ENCODE measurements around the gene HSD17B13. TPM values are rescaled to one million over a fixed set of nuclear protein-coding genes. Genes with fewer than 3 reads are reported as not detected.
A peak's percentile ranks its signal among the peaks of the same experiment; 100 is the strongest.

HSD17B13 gene
- total RNA-seq (1 to 10 TPM in 2 of 4 donors, under 1 TPM in 2; 0.27 to 1.8 (median 0.91) TPM), polyA plus RNA-seq (under 1 TPM in 2 of 3 donors, not detected in 1; 0.13 to 0.60 TPM)

GRCh38 chr4:87322754-87323153, at the start of gene HSD17B13:
TSS of gene HSD17B13 (minus strand) at chr4:87322882. CDS start at chr4:87322841, 41 bp downstream.
- 63 to 76% methylated on average over 2 of the region's 2 CpGs for WGBS, 2 donors
- intact Hi-C loops (cut with DNase I), result no loop called here

GRCh38 chr4:87370068-87370467, 47.4 kb upstream of the HSD17B13 start:
- WGBS, 2 donors, result 81 to 86% methylated on average over 2 of the region's 2 CpGs
- Histone ChIP-seq H3K4me1 (no peaks in the 10 kb centered on the region), H3K27me3 (no peaks in the 10 kb centered on the region)

More at GRCh38 chr4:87322754-87323153, at the start of gene HSD17B13:
- DNase-seq, result no peak
- peaks cover 0 to 18% (median 13%) of the 10 kb centered on the region in 4 donors for H3K4me1 ChIP-seq
- H3K27me3 ChIP-seq, result no peaks in the 10 kb centered on the region
- H3K27ac ChIP-seq, result peak within 1 kb of the TSS in 2 of 4 donors; percentile 9 to 38
- no peak within 1 kb of the TSS for H3K4me3 ChIP-seq
- no peaks in the 10 kb centered on the region for H3K9me3 ChIP-seq
- H3K36me3 ChIP-seq, result no peaks in the 10 kb centered on the region
- TF ChIP-seq EP300 (IDR thresholded peaks at IDR 0.05) (no peak), CTCF (IDR thresholded peaks at IDR 0.05) (no peak), POLR2A (IDR thresholded peaks at IDR 0.05) (no peak), POLR2AphosphoS5 (IDR thresholded peaks at IDR 0.05) (no peak)

GRCh38 chr4:87366521-87367162, 44.0 kb upstream of the HSD17B13 start:
- H3K9me3 ChIP-seq, result no peaks in the 10 kb centered on the region
- H3K4me1 ChIP-seq, result no peaks in the 10 kb centered on the region
- no peak overlapping the region for H3K27ac ChIP-seq
- H3K36me3 ChIP-seq, result peaks cover 10 to 88% (median 28%) of the 10 kb centered on the region in 4 donors
- no peak for TF ChIP-seq CTCF (IDR thresholded peaks at IDR 0.05)
- WGBS, 2 donors, result 50 to 69% methylated on average over 2 of the region's 2 CpGs
- intact Hi-C loops (cut with DNase I), result no loop called here
- DNase-seq, result no peak
- H3K27me3 ChIP-seq, result no peaks in the 10 kb centered on the region
- no peak overlapping the region for H3K4me3 ChIP-seq

More at GRCh38 chr4:87370068-87370467, 47.4 kb upstream of the HSD17B13 start:
- TF ChIP-seq CTCF (IDR thresholded peaks at IDR 0.05) (no peak), POLR2AphosphoS5 (IDR thresholded peaks at IDR 0.05) (no peak), POLR2A (IDR thresholded peaks at IDR 0.05) (no peak), EP300 (IDR thresholded peaks at IDR 0.05) (no peak)
- Histone ChIP-seq H3K9me3 (no peaks in the 10 kb centered on the region), H3K27ac (no peak overlapping the region), H3K36me3 (peaks cover 10 to 90% (median 33%) of the 10 kb centered on the region in 4 donors), H3K4me3 (no peak overlapping the region)
- intact Hi-C loops (cut with DNase I), result loop anchor here (10.0 kb wide), 1 partner anchor 55 kb away; the partner anchor contains the start of gene NUDT9
- DNase-seq, result no peak

- H3K27me3 ChIP-seq, result no peaks in the 10 kb centered on the region
- TF ChIP-seq EP300 (IDR thresholded peaks at IDR 0.05) (no peak), CTCF (IDR thresholded peaks at IDR 0.05) (no peak), POLR2A (IDR thresholded peaks at IDR 0.05) (no peak), POLR2AphosphoS5 (IDR thresholded peaks at IDR 0.05) (no peak)
- intact Hi-C loops (cut with DNase I), result no loop called here
Measured at GRCh38 chr4:87365348-87365747, 42.7 kb upstream of the HSD17B13 start.

More at GRCh38 chr4:87365348-87365747, 42.7 kb upstream of the HSD17B13 start:
- 37 to 61% methylated on average over 1 of the region's 1 CpG for WGBS, 2 donors
- Histone ChIP-seq H3K4me3 (no peak overlapping the region), H3K9me3 (no peaks in the 10 kb centered on the region), H3K27ac (no peak overlapping the region), H3K36me3 (peaks cover 5 to 83% (median 22%) of the 10 kb centered on the region in 4 donors), H3K4me1 (no peaks in the 10 kb centered on the region)
- no peak for DNase-seq
